ENCODE measurements around the gene CIPC.

DNA sequence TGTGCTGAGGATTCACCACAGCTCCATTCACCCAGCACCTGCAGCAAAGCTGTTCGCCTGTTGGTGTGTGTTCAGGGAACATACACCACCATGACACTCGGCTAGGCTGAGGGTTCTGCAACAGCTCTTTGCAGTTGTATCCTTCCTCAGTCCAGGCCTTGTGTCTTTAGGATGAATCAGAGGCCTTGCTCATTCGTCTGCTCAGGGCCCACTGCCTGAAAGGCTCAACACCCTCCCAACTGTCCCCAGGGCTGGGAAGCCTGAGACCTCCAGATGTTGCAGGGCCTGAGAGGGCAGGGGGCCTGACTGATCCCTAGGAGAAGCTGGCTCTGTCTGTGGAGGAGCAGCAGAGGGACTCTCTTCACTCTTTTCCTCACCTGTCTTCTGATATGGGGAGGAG lies 32.3 kb downstream of the CIPC start:
- TF ChIP-seq, protein P1, sequence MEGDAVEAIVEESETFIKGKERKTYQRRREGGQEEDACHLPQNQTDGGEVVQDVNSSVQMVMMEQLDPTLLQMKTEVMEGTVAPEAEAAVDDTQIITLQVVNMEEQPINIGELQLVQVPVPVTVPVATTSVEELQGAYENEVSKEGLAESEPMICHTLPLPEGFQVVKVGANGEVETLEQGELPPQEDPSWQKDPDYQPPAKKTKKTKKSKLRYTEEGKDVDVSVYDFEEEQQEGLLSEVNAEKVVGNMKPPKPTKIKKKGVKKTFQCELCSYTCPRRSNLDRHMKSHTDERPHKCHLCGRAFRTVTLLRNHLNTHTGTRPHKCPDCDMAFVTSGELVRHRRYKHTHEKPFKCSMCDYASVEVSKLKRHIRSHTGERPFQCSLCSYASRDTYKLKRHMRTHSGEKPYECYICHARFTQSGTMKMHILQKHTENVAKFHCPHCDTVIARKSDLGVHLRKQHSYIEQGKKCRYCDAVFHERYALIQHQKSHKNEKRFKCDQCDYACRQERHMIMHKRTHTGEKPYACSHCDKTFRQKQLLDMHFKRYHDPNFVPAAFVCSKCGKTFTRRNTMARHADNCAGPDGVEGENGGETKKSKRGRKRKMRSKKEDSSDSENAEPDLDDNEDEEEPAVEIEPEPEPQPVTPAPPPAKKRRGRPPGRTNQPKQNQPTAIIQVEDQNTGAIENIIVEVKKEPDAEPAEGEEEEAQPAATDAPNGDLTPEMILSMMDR (conservative IDR thresholded peaks at IDR 0.05; ENCODE audit: low read depth, low read length) = no peak
- TF ChIP-seq EZH2phosphoT487 (IDR thresholded peaks at IDR 0.05; ENCODE audit: borderline replicate concordance, low read length) (no peak), EZH2 (IDR thresholded peaks at IDR 0.05; ENCODE audit: low read length, unreplicated experiment) (no peak)
